ENCODE measurements around the gene KRT85.

KRT85 gene

DNA sequence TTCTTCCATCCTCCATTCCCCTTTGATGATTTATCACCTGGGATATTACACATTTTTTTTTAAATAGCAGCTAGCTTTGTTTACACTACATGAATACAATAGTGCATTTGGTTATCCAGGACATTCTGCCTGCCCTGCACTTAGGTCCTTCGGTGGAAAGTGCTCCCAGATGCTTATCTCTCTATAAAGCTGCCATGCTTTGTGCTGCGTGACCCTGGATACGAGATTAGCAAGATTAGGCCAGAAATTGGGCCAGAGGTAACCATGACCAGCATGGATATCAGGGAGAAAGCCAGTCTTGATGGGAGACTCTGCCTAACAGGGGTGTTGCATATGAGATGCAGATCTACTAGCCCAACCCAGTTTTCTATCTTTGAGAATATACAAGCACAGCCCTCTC is 34.0 kb downstream of the KRT85 start:
- Histone ChIP-seq H2AFZ (ENCODE audit: low read depth, low read length) (no peak overlapping the region), H3K4me2 (ENCODE audit: insufficient read depth, low read length) (no peak overlapping the region), H3K4me1 (ENCODE audit: insufficient read depth, low read length) (no peaks in the 10 kb centered on the region), H3K9ac (ENCODE audit: low read depth, low read length) (no peak overlapping the region), H3K27me3 (ENCODE audit: insufficient read depth, low read length, poor library complexity) (peaks cover 3% of the 10 kb centered on the region), H3K9me3 (ENCODE audit: insufficient read depth, low read length, severe bottlenecking) (no peaks in the 10 kb centered on the region), H4K20me1 (ENCODE audit: insufficient read depth, low read length) (no peaks in the 10 kb centered on the region), H3K4me3 (ENCODE audit: low read depth in 1 of 2, low read length in 2 of 2) (no peak overlapping the region), H3K36me3 (ENCODE audit: insufficient read depth, low read length) (no peaks in the 10 kb centered on the region), H3K27ac (ENCODE audit: low read length) (no peak overlapping the region), H3K79me2 (ENCODE audit: insufficient read depth, low read length) (no peaks in the 10 kb centered on the region)
- ATAC-seq (ENCODE audit: insufficient read depth, low read depth) (no peak), DNase-seq (no peak)
- TF ChIP-seq EZH2 (IDR thresholded peaks at IDR 0.05; ENCODE audit: borderline replicate concordance, low read depth, low read length, severe bottlenecking), result no peak
- TF ChIP-seq, protein P1, sequence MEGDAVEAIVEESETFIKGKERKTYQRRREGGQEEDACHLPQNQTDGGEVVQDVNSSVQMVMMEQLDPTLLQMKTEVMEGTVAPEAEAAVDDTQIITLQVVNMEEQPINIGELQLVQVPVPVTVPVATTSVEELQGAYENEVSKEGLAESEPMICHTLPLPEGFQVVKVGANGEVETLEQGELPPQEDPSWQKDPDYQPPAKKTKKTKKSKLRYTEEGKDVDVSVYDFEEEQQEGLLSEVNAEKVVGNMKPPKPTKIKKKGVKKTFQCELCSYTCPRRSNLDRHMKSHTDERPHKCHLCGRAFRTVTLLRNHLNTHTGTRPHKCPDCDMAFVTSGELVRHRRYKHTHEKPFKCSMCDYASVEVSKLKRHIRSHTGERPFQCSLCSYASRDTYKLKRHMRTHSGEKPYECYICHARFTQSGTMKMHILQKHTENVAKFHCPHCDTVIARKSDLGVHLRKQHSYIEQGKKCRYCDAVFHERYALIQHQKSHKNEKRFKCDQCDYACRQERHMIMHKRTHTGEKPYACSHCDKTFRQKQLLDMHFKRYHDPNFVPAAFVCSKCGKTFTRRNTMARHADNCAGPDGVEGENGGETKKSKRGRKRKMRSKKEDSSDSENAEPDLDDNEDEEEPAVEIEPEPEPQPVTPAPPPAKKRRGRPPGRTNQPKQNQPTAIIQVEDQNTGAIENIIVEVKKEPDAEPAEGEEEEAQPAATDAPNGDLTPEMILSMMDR (IDR thresholded peaks at IDR 0.05; ENCODE audit: borderline replicate concordance, extremely low read depth, low read length, poor library complexity, severe bottlenecking), result no peak

DNA sequence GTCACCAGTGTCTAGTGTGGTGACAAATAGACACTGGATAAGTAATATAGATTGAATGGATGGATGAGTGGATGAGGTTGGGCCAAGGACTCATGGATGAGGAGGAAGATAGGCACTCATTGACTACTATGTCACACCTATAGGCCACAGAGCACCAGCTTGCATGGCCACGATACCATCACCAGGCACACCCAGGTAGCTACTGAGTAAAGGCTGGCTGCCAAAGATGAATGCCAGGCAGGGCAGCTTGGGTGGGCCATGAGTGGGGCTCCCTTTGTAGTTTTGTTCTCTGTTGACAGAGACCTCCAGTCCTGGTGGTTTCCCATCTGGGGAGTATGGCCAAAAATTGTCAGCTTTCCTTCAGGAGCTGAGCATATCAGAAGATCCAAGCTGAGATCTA is 34.9 kb downstream of the KRT85 start:
- H3K79me2 ChIP-seq (ENCODE audit: insufficient read depth, low read length), result no peaks in the 10 kb centered on the region
- H2AFZ ChIP-seq (ENCODE audit: low read depth, low read length), result no peak overlapping the region
- H3K4me3 ChIP-seq (ENCODE audit: low read depth in 1 of 2, low read length in 2 of 2), result no peak overlapping the region
- H3K27ac ChIP-seq (ENCODE audit: low read length), result no peak overlapping the region
- no peaks in the 10 kb centered on the region for H3K27me3 ChIP-seq (ENCODE audit: insufficient read depth, low read length, poor library complexity)
- no peaks in the 10 kb centered on the region for H3K36me3 ChIP-seq (ENCODE audit: insufficient read depth, low read length)
- no peak for ATAC-seq (ENCODE audit: insufficient read depth, low read depth)
- no peak overlapping the region for H3K9ac ChIP-seq (ENCODE audit: low read depth, low read length)
- no peak overlapping the region for H3K4me2 ChIP-seq (ENCODE audit: insufficient read depth, low read length)
- no peak for DNase-seq
- no peaks in the 10 kb centered on the region for H4K20me1 ChIP-seq (ENCODE audit: insufficient read depth, low read length)
- H3K4me1 ChIP-seq (ENCODE audit: insufficient read depth, low read length), result no peaks in the 10 kb centered on the region
- no peaks in the 10 kb centered on the region for H3K9me3 ChIP-seq (ENCODE audit: insufficient read depth, low read length, severe bottlenecking)
- TF ChIP-seq, protein P1 (IDR thresholded peaks at IDR 0.05; ENCODE audit: borderline replicate concordance, extremely low read depth, low read length, poor library complexity, severe bottlenecking), result no peak
- TF ChIP-seq EZH2 (IDR thresholded peaks at IDR 0.05; ENCODE audit: borderline replicate concordance, low read depth, low read length, severe bottlenecking), result no peak

DNA sequence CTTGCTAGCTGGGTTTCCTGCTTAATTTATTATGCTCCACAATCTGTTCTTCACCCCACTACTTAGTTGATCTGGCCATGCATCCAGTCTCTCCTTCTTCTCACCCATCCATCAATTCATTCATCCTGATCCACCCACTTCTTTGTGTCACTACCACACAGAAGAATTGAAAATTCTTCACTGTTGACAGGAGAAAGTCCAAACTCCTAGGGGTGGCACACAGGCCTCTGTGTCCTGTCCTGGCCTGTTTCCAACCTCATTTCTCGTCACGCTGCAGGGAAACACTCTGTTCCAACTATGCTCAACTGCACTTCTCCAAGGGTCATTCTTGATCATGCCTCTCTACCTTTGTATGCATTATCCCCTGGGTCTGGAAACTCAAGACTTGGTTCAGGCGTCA is 35.4 kb downstream of the KRT85 start:
- H3K27ac ChIP-seq (ENCODE audit: low read length), result no peak overlapping the region
- no peak overlapping the region for H3K9ac ChIP-seq (ENCODE audit: low read depth, low read length)
- no peaks in the 10 kb centered on the region for H3K4me1 ChIP-seq (ENCODE audit: insufficient read depth, low read length)
- H3K79me2 ChIP-seq (ENCODE audit: insufficient read depth, low read length), result no peaks in the 10 kb centered on the region
- TF ChIP-seq EZH2 (IDR thresholded peaks at IDR 0.05; ENCODE audit: borderline replicate concordance, low read depth, low read length, severe bottlenecking), result no peak
- TF ChIP-seq, protein P1 (IDR thresholded peaks at IDR 0.05; ENCODE audit: borderline replicate concordance, extremely low read depth, low read length, poor library complexity, severe bottlenecking), result no peak
- no peaks in the 10 kb centered on the region for H3K9me3 ChIP-seq (ENCODE audit: insufficient read depth, low read length, severe bottlenecking)
- DNase-seq, result no peak
- H3K4me3 ChIP-seq (ENCODE audit: low read depth in 1 of 2, low read length in 2 of 2), result no peak overlapping the region
- no peaks in the 10 kb centered on the region for H3K36me3 ChIP-seq (ENCODE audit: insufficient read depth, low read length)
- H4K20me1 ChIP-seq (ENCODE audit: insufficient read depth, low read length), result no peaks in the 10 kb centered on the region
- no peak for ATAC-seq (ENCODE audit: insufficient read depth, low read depth)
- H2AFZ ChIP-seq (ENCODE audit: low read depth, low read length), result no peak overlapping the region
- H3K27me3 ChIP-seq (ENCODE audit: insufficient read depth, low read length, poor library complexity), result no peaks in the 10 kb centered on the region
- no peak overlapping the region for H3K4me2 ChIP-seq (ENCODE audit: insufficient read depth, low read length)

DNA sequence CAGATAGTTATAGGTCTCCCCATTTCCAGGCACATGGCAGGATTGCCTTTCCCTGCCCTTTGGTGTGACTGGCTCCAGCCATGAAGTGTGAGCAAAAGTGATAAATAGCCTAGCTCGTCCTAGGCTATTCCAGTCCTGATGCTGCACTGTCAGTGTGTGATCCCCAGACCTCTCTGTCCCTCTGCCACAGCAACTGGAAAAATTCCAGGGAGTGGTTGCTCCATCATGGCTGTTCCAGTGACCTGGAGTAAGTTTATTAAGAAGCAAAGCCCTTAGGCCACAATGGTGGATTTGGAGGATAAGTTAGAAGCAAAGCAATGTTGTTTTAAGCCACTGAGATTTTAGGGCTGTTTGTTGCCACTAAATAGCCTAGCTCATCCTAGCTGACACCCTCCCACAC is 36.2 kb downstream of the KRT85 start:
- H3K27ac ChIP-seq (ENCODE audit: low read length), result no peak overlapping the region
- H2AFZ ChIP-seq (ENCODE audit: low read depth, low read length), result no peak overlapping the region
- no peaks in the 10 kb centered on the region for H3K36me3 ChIP-seq (ENCODE audit: insufficient read depth, low read length)
- no peak for ATAC-seq (ENCODE audit: insufficient read depth, low read depth)
- TF ChIP-seq, protein P1 (IDR thresholded peaks at IDR 0.05; ENCODE audit: borderline replicate concordance, extremely low read depth, low read length, poor library complexity, severe bottlenecking), result no peak
- TF ChIP-seq EZH2 (IDR thresholded peaks at IDR 0.05; ENCODE audit: borderline replicate concordance, low read depth, low read length, severe bottlenecking), result no peak
- H3K9me3 ChIP-seq (ENCODE audit: insufficient read depth, low read length, severe bottlenecking), result no peaks in the 10 kb centered on the region
- no peak overlapping the region for H3K4me2 ChIP-seq (ENCODE audit: insufficient read depth, low read length)
- no peaks in the 10 kb centered on the region for H3K79me2 ChIP-seq (ENCODE audit: insufficient read depth, low read length)
- no peaks in the 10 kb centered on the region for H3K4me1 ChIP-seq (ENCODE audit: insufficient read depth, low read length)
- H4K20me1 ChIP-seq (ENCODE audit: insufficient read depth, low read length), result no peaks in the 10 kb centered on the region
- no peaks in the 10 kb centered on the region for H3K27me3 ChIP-seq (ENCODE audit: insufficient read depth, low read length, poor library complexity)
- no peak for DNase-seq
- no peak overlapping the region for H3K9ac ChIP-seq (ENCODE audit: low read depth, low read length)
- no peak overlapping the region for H3K4me3 ChIP-seq (ENCODE audit: low read depth in 1 of 2, low read length in 2 of 2)
